Lung (tissue), 16 donors: ENCODE results near the gene CIC. TPM values are rescaled to one million over a fixed set of nuclear protein-coding genes. Genes with fewer than 3 reads are reported as not detected.

ENCODE experiments used
- ATAC-seq: fragments of 200-7000 bp; cut with Tn5 transposase; one replicate; pipeline ENCODE4 v1.9.1; 2020; ENCODE audit warnings: moderate number of reproducible peaks; ENCODE audit not compliant: insufficient read depth, low FRiP score
- DNase-seq, 3 donors: peaks; one replicate each; pipeline ENCODE4 v3.0.0-alpha.2; 2013 to 2017
- H3K27ac ChIP-seq, 2 donors: one replicate each; pipeline ENCODE4 v1.5.1; 2013; ENCODE audit warnings: mild to moderate bottlenecking in 2 of 2, moderate library complexity in 2 of 2, control low read depth in 1 of 2, inconsistent platforms in 1 of 2, low read depth in 1 of 2, low read length in 1 of 2
- H3K27me3 ChIP-seq, 3 donors: one replicate each; pipeline ENCODE4 v1.5.1; 2013; ENCODE audit warnings: low read length in 2 of 3; ENCODE audit not compliant: control insufficient read depth in 3 of 3, insufficient read depth in 3 of 3
- H3K36me3 ChIP-seq, 4 donors: one replicate each; pipeline ENCODE4 v1.5.1; 2013; ENCODE audit warnings: low read length in 4 of 4, mild to moderate bottlenecking in 1 of 4, moderate library complexity in 1 of 4; ENCODE audit not compliant: control insufficient read depth in 4 of 4, insufficient read depth in 4 of 4
- H3K4me1 ChIP-seq, 5 donors: one replicate each; pipeline ENCODE4 v1.5.1; 2013; ENCODE audit warnings: low read length in 5 of 5, mild to moderate bottlenecking in 2 of 5, moderate library complexity in 1 of 5; ENCODE audit not compliant: control insufficient read depth in 5 of 5, insufficient read depth in 5 of 5
- H3K4me3 ChIP-seq: one replicate; pipeline ENCODE4 v1.5.1; 2013; ENCODE audit warnings: mild to moderate bottlenecking, control low read depth, moderate library complexity
- H3K9ac ChIP-seq, 2 donors: one replicate each; pipeline ENCODE4 v1.5.1; 2013; ENCODE audit warnings: low read length in 2 of 2, control low read depth in 1 of 2; ENCODE audit not compliant: insufficient read depth in 1 of 2
- H3K9me3 ChIP-seq, 4 donors: one replicate each; pipeline ENCODE4 v1.5.1; 2013; ENCODE audit warnings: low read length in 3 of 4, mild to moderate bottlenecking in 1 of 4, moderate library complexity in 1 of 4; ENCODE audit not compliant: control insufficient read depth in 4 of 4, insufficient read depth in 3 of 4
- WGBS, 2 donors: extraction: QIAGEN DNeasy Blood & Tissue Kit; methylation state at CpG; one replicate each; pipeline ENCODE4 v1.1.7; 2013; 5-methylcytosine and 5-hydroxymethylcytosine counted together
- long read RNA-seq, 5 donors: transcript quantifications; one replicate each; lab custom pipeline, GENCODE V29; 2026
- polyA plus RNA-seq, 2 donors: library from polyadenylated mRNA; stranded (reverse); fragments of 200-250 nt; gene quantifications; one replicate each; pipeline ENCODE4 v1.2.1, GENCODE V29; 2013
- total RNA-seq, 2 donors: library from RNA; depleted of rRNA in 1 of 2; stranded (reverse); fragments of >200 nt in 1 of 2; gene quantifications; one replicate each; pipeline ENCODE4 v1.2.1, GENCODE V29; 2014 to 2021
- TF ChIP-seq, protein P1 (sequence below): IDR thresholded peaks from 2 replicates; pipeline ENCODE4 v1.5.1; 2012; ENCODE audit warnings: mild to moderate bottlenecking; ENCODE audit errors: control extremely low read depth, extremely low read depth
- donor health status: control.
- donor health status: control.
- donor health status: Bipolar disorder and iron deficiency.
- donor health status: healthy.
- donor health status: DM: yes; HTN: yes; CAD: no.

The CIC gene
- total RNA-seq: 10 to 100 TPM; 31.2 to 84.5 TPM
- polyA plus RNA-seq: 10 to 100 TPM; 38.2 to 43.0 TPM
- long read RNA-seq, donor 1, partial matches to known transcripts: 47 of 158 reads
- long read RNA-seq, donor 1, other reads (novel, unspliced or antisense): 107 of 158 reads
- long read RNA-seq, donor 2, partial matches to known transcripts: 19 of 23 reads
- long read RNA-seq, donor 2, other reads (novel, unspliced or antisense): 0 of 23 reads
- long read RNA-seq, donor 3, partial matches to known transcripts: 10 of 12 reads
- long read RNA-seq, donor 3, other reads (novel, unspliced or antisense): 0 of 12 reads
- long read RNA-seq, donor 4, partial matches to known transcripts: 0 of 3 reads
- long read RNA-seq, donor 4, other reads (novel, unspliced or antisense): 0 of 3 reads
- long read RNA-seq, donor 5, transcript CIC-203 (2 exons, 601 nt): major isoform, 6 of 34 reads
- long read RNA-seq, donor 5, partial matches to known transcripts: 27 of 34 reads
- long read RNA-seq, donor 5, other reads (novel, unspliced or antisense): 0 of 34 reads

DNA sequence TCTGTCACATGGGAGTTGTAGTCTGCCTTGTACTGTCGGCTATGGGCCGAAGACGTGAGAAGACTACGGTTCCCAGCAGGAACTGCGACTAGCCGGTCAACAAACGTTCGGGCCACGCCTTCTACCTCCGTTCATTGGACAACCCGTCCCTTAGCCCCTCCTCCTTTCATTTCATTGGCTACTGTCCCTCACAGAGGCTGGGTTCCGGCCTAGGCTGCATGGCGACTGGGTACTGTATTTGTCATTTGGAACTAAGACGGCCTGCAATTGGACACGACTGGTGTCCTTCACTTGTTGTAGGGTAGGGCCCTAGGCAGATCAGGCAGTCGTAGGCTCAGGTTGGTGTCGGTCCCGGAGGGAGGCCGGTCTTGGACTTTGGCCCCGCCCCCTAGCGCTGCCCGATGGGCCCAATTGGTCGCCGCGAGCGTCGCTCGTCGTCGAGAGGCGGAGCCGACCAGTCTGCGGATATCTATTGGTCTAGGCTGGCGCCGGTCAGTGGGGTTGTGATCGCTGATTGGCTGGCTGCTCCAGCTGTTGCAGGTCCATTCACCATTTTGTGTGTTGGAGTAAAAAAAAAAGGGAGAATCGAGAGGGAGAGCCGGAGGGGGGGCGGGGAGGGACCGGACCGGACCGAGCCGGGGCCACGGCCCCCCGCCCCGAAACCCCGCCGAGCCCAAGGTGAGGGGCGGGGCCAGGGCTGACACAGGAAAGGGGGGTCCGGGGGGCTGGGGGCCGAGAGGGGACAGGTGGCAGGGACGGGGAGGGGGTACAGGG is at the start of gene CIC:
Gene CIC (plus strand): TSS at position 549 of the 774 bp plus-strand sequence. CDS start 2,532 bp downstream, outside the sequence.
- Histone ChIP-seq H3K27ac (peak within 1 kb of the TSS; percentile 96 to 97), H3K9me3 (no peaks in the 10 kb centered on the region), H3K4me3 (peak within 1 kb of the TSS; percentile 72), H3K9ac (peak within 1 kb of the TSS; percentile 92 to 98), H3K27me3 (no peaks in the 10 kb centered on the region), H3K4me1 (peaks cover 0 to 20% (median 9%) of the 10 kb centered on the region in 5 donors), H3K36me3 (peaks cover 0 to 23% (median 8%) of the 10 kb centered on the region in 4 donors)
- WGBS, 2 donors: 0 to 1% methylated on average over 47 to 52 of the region's 52 CpGs
- TF ChIP-seq, protein P1, sequence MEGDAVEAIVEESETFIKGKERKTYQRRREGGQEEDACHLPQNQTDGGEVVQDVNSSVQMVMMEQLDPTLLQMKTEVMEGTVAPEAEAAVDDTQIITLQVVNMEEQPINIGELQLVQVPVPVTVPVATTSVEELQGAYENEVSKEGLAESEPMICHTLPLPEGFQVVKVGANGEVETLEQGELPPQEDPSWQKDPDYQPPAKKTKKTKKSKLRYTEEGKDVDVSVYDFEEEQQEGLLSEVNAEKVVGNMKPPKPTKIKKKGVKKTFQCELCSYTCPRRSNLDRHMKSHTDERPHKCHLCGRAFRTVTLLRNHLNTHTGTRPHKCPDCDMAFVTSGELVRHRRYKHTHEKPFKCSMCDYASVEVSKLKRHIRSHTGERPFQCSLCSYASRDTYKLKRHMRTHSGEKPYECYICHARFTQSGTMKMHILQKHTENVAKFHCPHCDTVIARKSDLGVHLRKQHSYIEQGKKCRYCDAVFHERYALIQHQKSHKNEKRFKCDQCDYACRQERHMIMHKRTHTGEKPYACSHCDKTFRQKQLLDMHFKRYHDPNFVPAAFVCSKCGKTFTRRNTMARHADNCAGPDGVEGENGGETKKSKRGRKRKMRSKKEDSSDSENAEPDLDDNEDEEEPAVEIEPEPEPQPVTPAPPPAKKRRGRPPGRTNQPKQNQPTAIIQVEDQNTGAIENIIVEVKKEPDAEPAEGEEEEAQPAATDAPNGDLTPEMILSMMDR: no peak
- peak; percentile 87 for ATAC-seq
- peak; percentile 100 for DNase-seq

DNA sequence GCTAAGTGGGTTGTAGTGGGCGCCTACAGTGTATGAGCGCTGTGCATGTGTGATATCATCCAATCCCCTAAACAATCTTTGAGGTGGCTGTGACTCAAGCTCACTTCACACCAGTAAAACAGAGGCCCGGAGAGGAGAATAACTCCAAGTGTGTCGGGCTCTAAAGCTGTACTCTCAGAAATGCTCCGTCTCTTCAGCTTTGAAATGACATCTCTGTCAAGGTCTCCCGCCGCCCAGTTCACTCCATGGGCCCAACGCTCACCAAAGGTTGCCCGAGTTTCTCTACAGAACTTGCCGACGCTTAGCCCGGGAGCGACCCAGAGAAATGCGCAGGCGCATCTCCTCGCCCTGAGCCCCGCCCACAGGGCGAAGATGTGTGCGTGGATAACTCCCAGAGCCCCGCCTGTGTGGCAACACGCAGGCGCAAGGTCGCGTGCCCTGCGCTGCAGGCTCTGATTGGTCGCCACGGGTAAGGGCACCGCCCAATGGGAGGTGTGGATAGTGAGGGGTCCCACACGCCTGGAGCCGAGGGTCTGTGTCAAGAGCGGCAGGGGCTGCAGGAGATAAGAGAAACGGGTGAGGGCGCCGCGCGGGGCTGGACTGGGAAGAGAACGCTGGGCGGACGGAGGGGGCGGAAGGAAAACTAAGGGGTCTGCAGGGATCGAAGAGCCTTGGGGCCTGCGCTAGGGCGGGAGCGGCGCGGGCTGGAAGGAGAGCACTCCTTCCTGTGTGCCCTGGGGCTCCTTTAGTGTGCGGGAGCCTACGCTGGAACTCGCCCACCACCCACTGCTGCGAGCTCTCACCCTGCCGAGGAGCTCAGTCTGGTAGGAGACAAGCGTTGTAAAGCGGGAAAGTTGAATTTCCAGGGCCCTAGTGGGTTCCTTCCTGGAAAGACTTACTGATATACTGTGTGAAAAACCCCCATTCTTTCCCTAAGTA is 49.0 kb upstream of the CIC start, which contains the start of gene ZNF526:
Gene ZNF526 (plus strand): TSS at position 501 of the 939 bp plus-strand sequence. CDS start 4,092 bp downstream, outside the sequence.
- TF ChIP-seq, protein P1: no peak
- Histone ChIP-seq H3K27ac (peak within 1 kb of the TSS; percentile 81), H3K4me1 (peaks cover 10 to 36% (median 15%) of the 10 kb centered on the region in 5 donors), H3K9me3 (no peaks in the 10 kb centered on the region), H3K9ac (peak within 1 kb of the TSS; percentile 73 to 86), H3K36me3 (peaks cover 2 to 12% (median 8%) of the 10 kb centered on the region in 4 donors), H3K27me3 (no peaks in the 10 kb centered on the region), H3K4me3 (peak within 1 kb of the TSS; percentile 78)
- WGBS, 2 donors: 1% methylated on average over 53 of the region's 53 CpGs
- DNase-seq (peak; percentile 98 to 99 (median 98)), ATAC-seq (peak; percentile 89)

DNA sequence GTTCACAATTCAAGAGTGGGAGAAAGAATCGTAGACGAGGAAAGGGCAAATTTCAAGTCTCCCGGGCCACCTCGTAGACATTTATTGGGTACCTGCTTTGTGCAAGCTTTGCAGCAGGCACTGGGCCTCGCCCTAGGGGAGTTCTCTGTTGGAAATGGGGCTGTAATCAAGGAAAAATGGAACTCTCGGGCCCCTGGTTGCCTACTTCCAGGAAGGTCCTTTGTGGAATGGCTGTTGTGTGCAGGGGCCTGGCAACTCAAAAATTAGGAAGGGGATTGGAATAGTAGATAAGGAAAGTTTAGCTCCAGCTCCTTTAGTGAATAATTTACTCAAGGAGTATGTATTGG is 48.3 kb upstream of the CIC start:
- TF ChIP-seq, protein P1: no peak
- WGBS, 2 donors: 2% methylated on average over 6 of the region's 6 CpGs
- Histone ChIP-seq H3K27ac (peak overlapping the region in 1 of 2 donors; percentile 81), H3K9me3 (no peaks in the 10 kb centered on the region), H3K27me3 (no peaks in the 10 kb centered on the region), H3K36me3 (peaks cover 3 to 17% (median 8%) of the 10 kb centered on the region in 4 donors), H3K9ac (peak overlapping the region; percentile 71 to 73), H3K4me1 (peaks cover 10 to 36% (median 15%) of the 10 kb centered on the region in 5 donors), H3K4me3 (peak overlapping the region; percentile 78)
- ATAC-seq (no peak), DNase-seq (no peak)
